Activated CD4-positive, alpha-beta T cell treated with anti-CD3 and anti-CD28 coated beads, Interleukin-2, Interleukin-6, amounts not matched to agents 100 ng/mL and 50 ng/mL, durations not matched to agents 16 hours and 8 hours (primary cell): ENCODE measurements around the gene AGTR1.
A peak's percentile ranks its signal among the peaks of the same experiment; 100 is the strongest.
"Not testable (repeated sequence)": the region's sequence is repeated elsewhere in the genome, so short reads cannot be mapped to it uniquely, and the experiment has no call there.

Source experiments
- DNase-seq: peaks from one replicate; pipeline ENCODE4 v3.0.0-alpha.2; 2020

The AGTR1 gene

GRCh38 chr3:148718982-148719862, 21.5 kb downstream of the AGTR1 start:
- DNase-seq = no peak

- DNase-seq = no peak
These were observed 23.2 kb downstream of the AGTR1 start for GRCh38 chr3:148720873-148721272.

GRCh38 chr3:148723631-148724030, 25.9 kb downstream of the AGTR1 start:
- DNase-seq = peak; percentile 4

GRCh38 chr3:148727231-148727630, 29.5 kb downstream of the AGTR1 start:
- peak; percentile 37 for DNase-seq

GRCh38 chr3:148728753-148729152, 31.1 kb downstream of the AGTR1 start:
- no peak for DNase-seq

GRCh38 chr3:148729476-148730055, 31.9 kb downstream of the AGTR1 start:
- DNase-seq = no peak

- no peak for DNase-seq
These were observed 33.0 kb downstream of the AGTR1 start for GRCh38 chr3:148730676-148731075.

GRCh38 chr3:148735597-148735996, 37.9 kb downstream of the AGTR1 start:
- DNase-seq = no peak

GRCh38 chr3:148736086-148736485, 38.4 kb downstream of the AGTR1 start:
- no peak for DNase-seq

GRCh38 chr3:148737104-148737530, 39.4 kb downstream of the AGTR1 start:
- DNase-seq = no peak

- DNase-seq = no peak
These were observed 42.0 kb downstream of the AGTR1 start for GRCh38 chr3:148739720-148740119.

GRCh38 chr3:148740291-148740690, 42.6 kb downstream of the AGTR1 start:
- no peak for DNase-seq

GRCh38 chr3:148741219-148741618, 43.5 kb downstream of the AGTR1 start:
- no peak for DNase-seq

GRCh38 chr3:148742118-148742517, 44.4 kb downstream of the AGTR1 start:
- no peak for DNase-seq

- no peak for DNase-seq
These were observed 48.4 kb downstream of the AGTR1 start for GRCh38 chr3:148746053-148746452.

GRCh38 chr3:148748283-148748682, 50.6 kb downstream of the AGTR1 start:
- no peak for DNase-seq

GRCh38 chr3:148750296-148750695, 52.6 kb downstream of the AGTR1 start:
- DNase-seq = no peak

GRCh38 chr3:148751461-148751860, 53.8 kb downstream of the AGTR1 start:
- DNase-seq = no peak

- not testable (repeated sequence) for DNase-seq
These were observed 55.7 kb downstream of the AGTR1 start for GRCh38 chr3:148753385-148753784.

GRCh38 chr3:148755570-148755969, 57.9 kb downstream of the AGTR1 start:
- no peak for DNase-seq

GRCh38 chr3:148756311-148756710, 58.6 kb downstream of the AGTR1 start:
- no peak for DNase-seq

GRCh38 chr3:148757238-148758215, 59.8 kb downstream of the AGTR1 start:
- DNase-seq = no peak

- no peak for DNase-seq
These were observed 60.7 kb downstream of the AGTR1 start for GRCh38 chr3:148758303-148758884.
